ENCODE data around the gene SRMS.

DNA sequence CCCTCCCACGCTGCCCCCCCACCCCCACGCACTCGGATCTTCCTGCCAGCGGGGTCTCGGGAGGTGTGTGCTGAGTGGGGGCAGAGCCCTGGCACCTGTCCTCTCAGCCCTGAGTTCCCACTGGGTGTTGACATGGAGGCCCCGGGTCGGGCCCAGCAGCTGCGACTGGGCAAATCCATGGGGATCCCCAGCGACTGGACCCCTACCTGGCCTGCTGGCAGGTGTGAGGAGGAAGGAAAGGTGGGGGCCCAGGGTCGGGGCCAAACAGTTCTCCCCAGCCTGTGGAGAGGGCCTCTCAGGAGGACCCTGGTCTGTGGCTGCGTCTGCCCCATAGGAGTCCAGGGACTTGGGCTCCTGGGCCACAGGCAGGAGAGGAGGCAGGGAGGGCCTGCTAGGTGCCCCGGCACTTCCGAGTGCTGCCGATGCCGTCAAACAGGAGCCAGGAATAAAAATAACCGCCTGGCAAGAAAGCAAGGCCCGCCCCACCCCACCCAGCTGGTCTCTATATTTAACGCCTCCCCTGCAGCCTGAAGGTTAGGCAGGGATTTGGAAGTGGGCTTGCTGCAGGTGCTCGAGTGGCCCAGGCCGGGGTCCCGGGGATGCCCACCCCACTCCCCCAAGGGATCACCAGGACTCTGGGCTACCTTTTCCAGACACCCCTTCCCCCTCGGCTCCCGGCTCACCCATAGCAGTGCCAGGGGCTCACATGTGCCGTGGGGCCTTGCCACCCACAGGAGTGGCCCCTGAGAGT is 47.2 kb downstream of the SRMS start:
- no peak for TF ChIP-seq EZH2phosphoT487 (conservative IDR thresholded peaks at IDR 0.05; ENCODE audit: low read length)
- TF ChIP-seq, protein P1, sequence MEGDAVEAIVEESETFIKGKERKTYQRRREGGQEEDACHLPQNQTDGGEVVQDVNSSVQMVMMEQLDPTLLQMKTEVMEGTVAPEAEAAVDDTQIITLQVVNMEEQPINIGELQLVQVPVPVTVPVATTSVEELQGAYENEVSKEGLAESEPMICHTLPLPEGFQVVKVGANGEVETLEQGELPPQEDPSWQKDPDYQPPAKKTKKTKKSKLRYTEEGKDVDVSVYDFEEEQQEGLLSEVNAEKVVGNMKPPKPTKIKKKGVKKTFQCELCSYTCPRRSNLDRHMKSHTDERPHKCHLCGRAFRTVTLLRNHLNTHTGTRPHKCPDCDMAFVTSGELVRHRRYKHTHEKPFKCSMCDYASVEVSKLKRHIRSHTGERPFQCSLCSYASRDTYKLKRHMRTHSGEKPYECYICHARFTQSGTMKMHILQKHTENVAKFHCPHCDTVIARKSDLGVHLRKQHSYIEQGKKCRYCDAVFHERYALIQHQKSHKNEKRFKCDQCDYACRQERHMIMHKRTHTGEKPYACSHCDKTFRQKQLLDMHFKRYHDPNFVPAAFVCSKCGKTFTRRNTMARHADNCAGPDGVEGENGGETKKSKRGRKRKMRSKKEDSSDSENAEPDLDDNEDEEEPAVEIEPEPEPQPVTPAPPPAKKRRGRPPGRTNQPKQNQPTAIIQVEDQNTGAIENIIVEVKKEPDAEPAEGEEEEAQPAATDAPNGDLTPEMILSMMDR (IDR thresholded peaks at IDR 0.05; ENCODE audit: insufficient read depth, low read length, poor library complexity, severe bottlenecking): no peak

Measured in SU-DHL-6 (cell line).